Endothelial cell (in vitro differentiated cells): ENCODE results near the gene FGD6. TPM values are rescaled to one million over a fixed set of nuclear protein-coding genes. Genes with fewer than 3 reads are reported as not detected.

Source experiments
- DNase-seq: peaks from one replicate; pipeline ENCODE4 v3.0.0; 2021; ENCODE audit warnings: low spot score
- H3K27ac Mint-ChIP-seq: one replicate; pipeline ENCODE4 v1.8.0; 2021; ENCODE audit warnings: mixed read lengths, inconsistent platforms; ENCODE audit not compliant: unreplicated experiment
- H3K27me3 Mint-ChIP-seq: one replicate; pipeline ENCODE4 v1.8.0; 2021; ENCODE audit warnings: mild to moderate bottlenecking, moderate library complexity, mixed read lengths, inconsistent platforms; ENCODE audit not compliant: unreplicated experiment
- H3K36me3 Mint-ChIP-seq: one replicate; pipeline ENCODE4 v1.8.0; 2021; ENCODE audit warnings: mild to moderate bottlenecking, low read depth, mixed read lengths, inconsistent platforms; ENCODE audit not compliant: unreplicated experiment
- H3K4me1 Mint-ChIP-seq: one replicate; pipeline ENCODE4 v1.8.0; 2021; ENCODE audit warnings: mild to moderate bottlenecking, mixed read lengths, inconsistent platforms; ENCODE audit not compliant: unreplicated experiment
- H3K4me3 Mint-ChIP-seq: one replicate; pipeline ENCODE4 v1.8.0; 2021; ENCODE audit warnings: mild to moderate bottlenecking, mixed read lengths, inconsistent platforms; ENCODE audit not compliant: unreplicated experiment
- H3K9me3 Mint-ChIP-seq: one replicate; pipeline ENCODE4 v1.8.0; 2021; ENCODE audit warnings: mixed read lengths, inconsistent platforms; ENCODE audit not compliant: unreplicated experiment
- total RNA-seq: library from RNA; stranded (reverse); fragmentation: NEBNext Ultra II Directional; extraction: Animal tissue kit (Norgen Biotek cat#: 25700); gene quantifications from one replicate; pipeline ENCODE4 v1.2.1, GENCODE V29; 2021; ENCODE audit not compliant: unreplicated experiment
- TF ChIP-seq, protein P1 (sequence below): fragments of 200-600 bp; sonication (generic); IDR thresholded peaks from one replicate; pipeline ENCODE4 v1.5.0; 2021; ENCODE audit warnings: antibody characterized with exemption; ENCODE audit not compliant: unreplicated experiment

The FGD6 gene
- total RNA-seq, 1 donor from 2014 or later: 35.4 TPM

DNA sequence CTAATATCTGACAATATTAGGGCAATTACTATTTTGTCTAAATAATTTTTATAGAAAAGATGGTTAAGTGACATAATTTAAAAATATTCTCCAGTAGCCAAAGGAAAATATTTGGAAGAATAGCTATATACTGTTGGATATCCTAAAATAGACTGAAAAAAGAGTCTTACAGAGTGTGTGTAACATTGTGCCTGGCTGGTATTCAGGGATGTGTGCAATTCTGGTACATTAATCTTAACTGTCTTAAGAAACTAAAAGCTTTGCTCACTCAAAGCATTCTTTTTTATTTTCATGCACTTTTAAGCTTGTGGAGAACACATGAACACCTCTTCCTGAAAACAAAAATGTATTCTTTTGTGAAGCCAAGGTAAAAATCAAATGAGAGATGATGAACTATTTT lies 133.8 kb downstream of the FGD6 start:
- peaks cover 20% of the 10 kb centered on the region for H3K4me1 Mint-ChIP-seq
- no peak for DNase-seq
- peak overlapping the region; percentile 76 for H3K27ac Mint-ChIP-seq
- no peaks in the 10 kb centered on the region for H3K27me3 Mint-ChIP-seq
- H3K4me3 Mint-ChIP-seq: no peak overlapping the region
- TF ChIP-seq, protein P1, sequence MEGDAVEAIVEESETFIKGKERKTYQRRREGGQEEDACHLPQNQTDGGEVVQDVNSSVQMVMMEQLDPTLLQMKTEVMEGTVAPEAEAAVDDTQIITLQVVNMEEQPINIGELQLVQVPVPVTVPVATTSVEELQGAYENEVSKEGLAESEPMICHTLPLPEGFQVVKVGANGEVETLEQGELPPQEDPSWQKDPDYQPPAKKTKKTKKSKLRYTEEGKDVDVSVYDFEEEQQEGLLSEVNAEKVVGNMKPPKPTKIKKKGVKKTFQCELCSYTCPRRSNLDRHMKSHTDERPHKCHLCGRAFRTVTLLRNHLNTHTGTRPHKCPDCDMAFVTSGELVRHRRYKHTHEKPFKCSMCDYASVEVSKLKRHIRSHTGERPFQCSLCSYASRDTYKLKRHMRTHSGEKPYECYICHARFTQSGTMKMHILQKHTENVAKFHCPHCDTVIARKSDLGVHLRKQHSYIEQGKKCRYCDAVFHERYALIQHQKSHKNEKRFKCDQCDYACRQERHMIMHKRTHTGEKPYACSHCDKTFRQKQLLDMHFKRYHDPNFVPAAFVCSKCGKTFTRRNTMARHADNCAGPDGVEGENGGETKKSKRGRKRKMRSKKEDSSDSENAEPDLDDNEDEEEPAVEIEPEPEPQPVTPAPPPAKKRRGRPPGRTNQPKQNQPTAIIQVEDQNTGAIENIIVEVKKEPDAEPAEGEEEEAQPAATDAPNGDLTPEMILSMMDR: no peak
- no peaks in the 10 kb centered on the region for H3K9me3 Mint-ChIP-seq
- H3K36me3 Mint-ChIP-seq: no peaks in the 10 kb centered on the region

DNA sequence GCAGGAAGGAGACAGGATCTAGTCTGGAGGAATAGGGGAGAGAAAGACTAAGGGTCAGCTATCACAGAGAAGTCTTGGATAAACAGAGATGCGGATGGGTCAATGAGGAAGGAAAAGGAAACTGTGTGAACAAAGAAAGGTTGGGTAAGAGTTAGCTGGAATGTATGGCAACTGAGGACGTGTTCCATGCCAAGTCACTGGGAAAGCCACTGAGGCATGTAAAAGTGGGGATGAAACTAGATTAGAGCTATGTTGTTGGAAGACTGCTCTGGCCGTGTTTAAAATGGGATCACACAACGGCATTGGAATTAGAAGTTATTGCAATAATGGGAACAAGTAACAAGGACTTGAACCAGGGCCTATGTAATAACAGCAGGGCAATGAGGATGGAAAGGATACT lies 139.9 kb downstream of the FGD6 start:
- no peak for DNase-seq
- peaks cover 5% of the 10 kb centered on the region for H3K36me3 Mint-ChIP-seq
- H3K9me3 Mint-ChIP-seq: no peaks in the 10 kb centered on the region
- TF ChIP-seq, protein P1: no peak
- peak overlapping the region; percentile 7 for H3K4me3 Mint-ChIP-seq
- H3K27ac Mint-ChIP-seq: peak overlapping the region; percentile 98
- peaks cover 4% of the 10 kb centered on the region for H3K27me3 Mint-ChIP-seq
- peaks cover 26% of the 10 kb centered on the region for H3K4me1 Mint-ChIP-seq

DNA sequence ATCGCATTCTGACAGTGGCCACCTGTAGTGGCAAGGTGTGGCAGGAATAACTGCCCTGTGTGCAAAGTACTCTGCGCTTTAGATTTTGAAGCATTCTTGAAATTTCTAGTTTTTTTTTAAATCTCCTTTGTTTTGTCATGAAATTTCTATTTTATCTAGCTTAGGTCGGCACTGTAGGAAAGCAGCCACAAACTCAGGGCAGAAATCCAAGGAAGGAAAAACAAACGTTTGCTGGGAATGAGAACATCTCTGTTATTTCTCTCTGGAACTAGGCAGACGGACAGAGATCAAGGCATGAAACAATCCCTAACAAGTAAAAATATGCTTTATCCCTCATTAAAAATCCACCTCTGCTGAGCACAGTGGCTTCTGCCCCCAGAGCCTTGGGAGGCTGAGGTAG lies 142.5 kb downstream of the FGD6 start:
- no peaks in the 10 kb centered on the region for H3K9me3 Mint-ChIP-seq

DNA sequence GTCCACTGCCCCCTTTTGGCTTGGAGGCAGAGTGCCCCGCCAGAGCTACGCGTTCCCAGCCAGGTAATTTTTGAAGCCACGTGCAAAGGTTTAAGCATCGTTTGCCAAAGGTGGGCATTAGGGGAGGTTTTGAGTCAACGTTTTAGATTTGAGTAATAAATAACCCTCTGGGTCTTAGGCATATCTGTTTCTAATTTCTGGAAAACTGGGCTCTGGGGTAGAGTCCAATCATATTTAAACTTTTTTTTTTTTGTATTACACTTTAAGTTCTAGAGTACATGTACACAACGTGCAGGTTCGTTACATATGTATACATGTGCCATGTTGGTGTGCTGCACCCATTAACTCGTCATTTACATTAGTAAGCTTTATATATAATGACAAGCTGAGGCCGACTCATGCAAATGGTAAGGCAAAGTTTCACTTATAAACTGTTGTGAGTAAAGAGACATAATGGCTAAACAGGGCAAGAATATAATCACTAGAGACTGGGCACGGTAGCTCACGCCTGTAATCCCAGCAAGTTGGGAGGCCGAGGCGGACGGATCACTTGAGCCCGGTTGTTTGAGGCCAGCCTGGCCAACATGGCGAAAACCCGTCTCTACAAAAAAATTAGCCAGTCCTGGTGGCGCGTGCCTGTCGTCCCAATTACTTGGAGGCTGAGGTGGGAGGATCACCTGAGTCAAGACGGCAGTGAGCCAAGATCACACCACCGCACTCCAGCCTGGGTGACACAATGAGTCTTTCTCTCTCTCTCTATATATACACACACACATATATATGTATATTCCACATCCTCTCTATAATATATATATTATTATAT lies 143.4 kb downstream of the FGD6 start:
- TF ChIP-seq, protein P1: peak; percentile 53
- Mint-ChIP-seq H3K36me3 (peaks cover 5% of the 10 kb centered on the region), H3K4me1 (peaks cover 30% of the 10 kb centered on the region), H3K27ac (peak overlapping the region; percentile 70), H3K4me3 (peak overlapping the region; percentile 95), H3K9me3 (no peaks in the 10 kb centered on the region), H3K27me3 (peaks cover 4% of the 10 kb centered on the region)
- DNase-seq: no peak

More for the DNA sequence above, 142.5 kb downstream of the FGD6 start:
- TF ChIP-seq, protein P1: no peak
- peaks cover 4% of the 10 kb centered on the region for H3K27me3 Mint-ChIP-seq
- peaks cover 30% of the 10 kb centered on the region for H3K4me1 Mint-ChIP-seq
- H3K36me3 Mint-ChIP-seq: peaks cover 5% of the 10 kb centered on the region
- DNase-seq: no peak
- no peak overlapping the region for H3K4me3 Mint-ChIP-seq
- no peak overlapping the region for H3K27ac Mint-ChIP-seq
